Measurements from ENCODE around the gene PLXNA2. TPM values are rescaled to one million over a fixed set of nuclear protein-coding genes. Genes with fewer than 3 reads are reported as not detected.

Gene PLXNA2
- total RNA-seq, 1 donor from 2014 or later = 28.2 TPM

DNA sequence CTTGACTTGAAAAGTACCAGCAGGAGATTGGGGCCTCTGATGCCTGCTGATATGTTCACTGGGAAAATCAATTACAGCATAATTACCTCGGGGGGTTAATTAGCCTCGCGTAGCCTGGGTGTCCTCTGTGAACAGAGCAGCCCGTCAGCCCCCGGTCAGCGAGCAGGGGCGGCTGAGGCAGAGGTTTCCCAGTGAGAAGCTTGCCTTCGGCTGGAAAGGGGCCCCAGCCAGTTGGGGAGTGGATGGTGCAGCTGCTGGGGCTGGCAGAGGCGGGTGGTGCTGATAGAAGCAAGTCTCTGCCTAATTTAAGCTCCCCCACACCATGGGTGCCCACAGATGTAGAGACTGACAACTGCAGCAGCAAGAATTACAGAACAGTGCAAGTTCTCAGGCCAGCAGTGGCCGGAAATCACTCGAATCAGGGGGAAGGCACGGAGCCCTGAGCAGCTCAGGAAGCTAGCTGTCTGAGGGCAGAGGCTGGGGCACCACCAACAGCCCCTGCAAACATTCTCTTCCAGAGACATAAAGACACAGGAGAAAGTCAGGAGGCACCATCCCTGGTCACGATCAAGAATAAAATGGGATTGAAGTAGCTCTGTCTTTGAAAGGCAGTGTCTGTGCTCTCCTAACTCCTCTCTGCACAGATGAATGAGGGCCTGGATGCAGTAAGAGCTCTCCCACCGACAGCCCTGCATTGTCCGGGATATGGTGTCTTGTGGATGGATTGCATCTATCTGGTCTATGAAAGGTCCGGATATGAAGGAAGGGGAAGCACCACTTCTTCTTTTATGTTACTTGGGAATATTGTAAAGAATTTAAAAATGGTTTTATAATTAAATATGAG lies 166.7 kb downstream of the PLXNA2 start:
- ATAC-seq = peak; percentile 47
- no peak for DNase-seq (ENCODE audit: low spot score)
- intact Hi-C loops (cut with DNase I) = loop anchor here (5.0 kb wide), 1 partner anchor 735 kb away; no protein-coding TSS in a partner anchor

DNA sequence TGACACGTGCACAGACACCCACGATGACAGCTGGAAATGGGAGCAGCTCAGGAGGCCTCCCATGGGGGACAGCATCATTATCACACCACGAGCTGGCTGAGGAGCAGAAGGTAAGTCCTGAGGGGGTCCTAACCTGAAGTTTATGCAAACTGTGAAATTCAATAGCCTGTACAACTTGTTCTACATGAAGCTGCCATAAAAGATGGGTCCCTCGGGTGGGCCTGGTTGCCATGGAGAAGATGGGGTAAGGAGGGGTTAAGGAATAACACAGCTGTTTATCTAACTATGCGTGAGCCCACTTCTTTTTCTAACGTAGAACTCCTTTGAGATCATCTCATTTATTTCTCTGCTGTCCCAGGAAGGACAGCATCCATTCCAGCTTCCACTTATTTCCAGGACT lies 169.8 kb downstream of the PLXNA2 start:
- DNase-seq (ENCODE audit: low spot score) (no peak), ATAC-seq (no peak)
- intact Hi-C loops (cut with DNase I) = no loop called here

DNA sequence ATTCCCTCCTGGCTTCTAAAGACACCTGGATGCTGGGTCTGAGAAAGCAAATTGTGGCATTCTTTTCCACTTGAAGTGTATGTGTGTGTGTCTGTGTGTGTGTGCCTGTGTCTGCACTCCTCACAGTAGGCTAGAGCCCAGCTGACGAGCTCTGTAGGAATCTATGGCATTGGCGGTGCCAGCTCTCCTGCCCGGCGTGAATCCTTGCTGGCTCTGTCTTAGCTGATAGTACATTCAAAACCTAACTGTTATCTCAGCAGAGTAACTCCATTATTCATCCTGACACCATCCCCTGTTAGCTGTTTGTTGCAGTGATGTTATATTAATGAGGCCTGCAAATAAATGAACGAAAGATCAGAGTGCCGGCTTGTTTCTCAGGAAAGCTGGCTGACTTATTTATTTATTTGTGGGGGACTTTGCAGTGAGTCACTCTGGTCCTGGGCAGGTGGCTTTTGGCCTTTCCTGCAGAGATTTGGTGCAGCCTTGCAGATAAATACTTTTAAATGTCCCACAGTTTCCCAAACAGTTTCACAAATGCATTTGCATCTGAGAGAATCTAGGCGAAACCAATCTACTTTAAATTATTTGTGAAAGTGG lies 172.7 kb downstream of the PLXNA2 start:
- ATAC-seq (no peak), DNase-seq (ENCODE audit: low spot score) (no peak)
- intact Hi-C loops (cut with DNase I) = no loop called here

DNA sequence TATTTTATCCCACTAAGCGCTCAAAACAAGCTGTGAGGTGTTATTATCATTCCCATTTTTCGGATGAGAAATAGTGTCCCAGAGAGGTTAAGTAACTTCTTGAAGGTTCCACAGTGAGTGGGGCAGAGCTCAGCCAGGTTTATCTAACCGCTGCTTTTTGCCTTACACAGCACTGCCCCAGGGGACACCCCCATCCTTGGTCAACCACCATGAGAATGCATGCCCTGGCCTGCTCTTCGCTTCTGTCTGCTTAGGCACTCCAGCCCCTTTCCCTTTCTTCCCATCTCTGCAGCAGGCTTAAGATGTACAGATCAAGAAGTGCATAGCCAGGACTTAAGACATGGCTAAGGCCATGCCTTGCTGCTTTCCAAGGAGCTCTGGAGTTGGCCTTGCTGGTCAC lies 174.3 kb downstream of the PLXNA2 start:
- intact Hi-C loops (cut with DNase I) = no loop called here
- DNase-seq (ENCODE audit: low spot score) (no peak), ATAC-seq (no peak)

DNA sequence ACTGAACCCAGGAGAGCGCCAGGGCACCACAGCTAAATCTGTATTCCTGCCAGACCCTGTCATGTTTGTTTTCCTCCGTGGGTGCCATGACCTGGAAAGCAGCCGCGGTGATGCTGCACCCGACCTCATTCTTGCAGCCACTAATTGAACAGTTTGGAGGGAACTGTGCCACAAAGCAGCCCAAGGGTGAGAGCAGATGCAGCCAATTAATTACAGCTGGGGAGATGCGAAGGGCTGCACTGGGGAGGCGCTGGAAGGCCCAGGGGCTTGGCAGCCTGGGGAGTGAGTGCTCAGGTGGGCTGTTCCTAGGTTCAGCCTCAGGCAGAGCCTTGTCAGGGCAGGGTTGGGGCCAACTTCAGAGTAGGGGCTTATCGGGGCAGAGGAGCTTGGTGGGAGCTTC lies 174.9 kb downstream of the PLXNA2 start:
- intact Hi-C loops (cut with DNase I) = no loop called here
- DNase-seq (ENCODE audit: low spot score) = no peak
- no peak for ATAC-seq

DNA sequence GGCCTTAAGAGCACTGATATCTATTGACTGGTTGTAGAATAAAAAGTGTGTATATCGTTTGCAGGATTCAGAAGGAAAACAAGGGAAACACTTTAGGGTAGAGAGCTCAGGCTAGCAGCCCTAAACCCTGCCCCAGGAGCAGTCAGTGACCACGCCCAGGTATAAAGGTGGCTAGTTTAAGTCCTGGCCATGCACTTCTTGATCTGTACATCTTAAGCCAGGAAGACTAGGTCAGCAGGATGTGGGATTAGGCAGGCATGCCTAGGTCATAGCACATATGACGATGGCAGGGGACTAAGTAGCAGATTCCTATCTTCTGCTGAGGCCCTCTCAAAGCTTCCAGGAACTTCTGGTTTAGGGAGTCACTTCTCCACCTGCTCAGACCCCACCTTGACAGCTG lies 175.3 kb downstream of the PLXNA2 start:
- DNase-seq (ENCODE audit: low spot score) (no peak), ATAC-seq (no peak)
- intact Hi-C loops (cut with DNase I) = no loop called here

DNA sequence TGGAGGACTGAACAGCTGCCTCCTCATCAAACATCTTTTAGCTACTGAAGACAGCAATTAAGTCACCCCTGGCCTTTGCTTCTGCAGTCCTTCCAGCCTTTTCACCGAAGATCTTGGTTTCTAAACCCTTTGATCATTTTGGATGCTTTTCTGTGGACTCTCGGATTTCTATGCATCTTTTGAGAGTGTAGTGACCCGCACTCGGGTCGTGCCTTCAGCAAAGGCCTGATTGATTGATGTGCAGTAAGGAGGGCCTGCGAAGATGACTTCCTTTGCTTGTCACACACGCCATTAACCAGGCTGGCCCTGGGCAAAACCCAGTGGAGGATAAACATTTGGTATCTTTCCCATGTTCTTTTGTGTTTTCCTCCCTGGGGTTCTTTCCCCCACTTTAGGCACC lies 175.8 kb downstream of the PLXNA2 start:
- intact Hi-C loops (cut with DNase I) = no loop called here
- no peak for DNase-seq (ENCODE audit: low spot score)
- no peak for ATAC-seq

- ATAC-seq (no peak), DNase-seq (ENCODE audit: low spot score) (no peak)
- intact Hi-C loops (cut with DNase I) = no loop called here
Observed at GRCh38 chr1:208066583-208066982, 177.6 kb downstream of the PLXNA2 start.

DNA sequence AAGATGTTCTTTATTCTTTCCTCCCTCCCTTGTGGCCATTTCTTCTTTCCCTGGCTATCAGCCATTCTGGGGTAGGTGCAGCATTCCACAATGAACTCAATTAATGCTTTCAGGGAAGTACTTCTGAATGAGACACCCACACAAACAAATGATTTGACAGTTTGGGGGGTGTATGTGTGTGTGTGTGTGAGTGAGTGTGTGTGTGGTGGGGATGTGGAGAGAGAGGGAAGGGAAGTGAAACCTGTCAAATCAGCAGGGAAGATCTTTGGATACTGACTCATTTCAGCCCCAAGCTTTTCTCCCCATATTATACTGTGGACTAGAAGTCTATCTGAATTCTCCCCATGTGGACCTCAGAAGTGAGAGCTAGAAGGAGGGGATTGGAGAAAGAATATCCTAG lies 178.3 kb downstream of the PLXNA2 start:
- intact Hi-C loops (cut with DNase I) = no loop called here
- DNase-seq (ENCODE audit: low spot score) = no peak
- no peak for ATAC-seq

- ATAC-seq (peak; percentile 29), DNase-seq (ENCODE audit: low spot score) (no peak)
- intact Hi-C loops (cut with DNase I) = no loop called here
Observed at GRCh38 chr1:208061632-208062031, 182.6 kb downstream of the PLXNA2 start.

- DNase-seq (ENCODE audit: low spot score) = no peak
- intact Hi-C loops (cut with DNase I) = no loop called here
- no peak for ATAC-seq
Observed at GRCh38 chr1:208061118-208061517, 183.1 kb downstream of the PLXNA2 start.

DNA sequence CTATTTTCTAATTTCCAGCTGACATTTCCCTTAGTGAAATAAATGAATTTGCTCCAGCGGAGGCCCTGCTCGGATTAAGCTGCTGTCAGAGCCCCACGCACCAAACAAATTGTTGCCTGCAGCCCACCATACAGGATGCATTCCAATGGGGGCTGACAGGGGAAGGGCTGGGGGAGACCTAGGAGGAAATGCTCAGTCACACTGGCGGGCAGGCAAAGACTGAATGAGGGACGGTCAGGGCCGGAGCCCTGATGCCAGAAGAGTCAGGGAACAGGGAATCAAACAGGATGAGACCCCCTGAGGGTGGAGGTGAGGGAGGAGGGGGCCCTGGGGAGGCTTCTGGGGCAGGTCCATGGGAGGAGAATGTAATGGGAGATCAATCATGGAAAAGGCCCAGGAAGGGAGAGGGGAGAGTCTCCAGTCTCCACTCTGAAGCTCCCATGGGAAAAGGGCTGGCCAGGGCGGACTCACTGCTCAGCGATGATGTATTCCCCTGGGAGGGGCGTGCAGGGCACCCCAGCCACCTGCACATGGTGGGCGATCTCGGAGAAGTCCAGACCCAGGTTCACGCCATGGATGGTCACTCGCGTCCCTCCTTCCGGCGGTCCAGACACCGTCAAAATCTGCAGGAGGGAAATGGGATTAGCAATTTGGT lies 183.8 kb downstream of the PLXNA2 start:
- intact Hi-C loops (cut with DNase I) = no loop called here
- DNase-seq (ENCODE audit: low spot score) (no peak), ATAC-seq (no peak)

GRCh38 chr1:208059409-208060001 lies 184.7 kb downstream of the PLXNA2 start:
- ATAC-seq = peak; percentile 13
- no peak for DNase-seq (ENCODE audit: low spot score)
- intact Hi-C loops (cut with DNase I) = no loop called here

- intact Hi-C loops (cut with DNase I) = no loop called here
- ATAC-seq (peak; percentile 18), DNase-seq (ENCODE audit: low spot score) (no peak)
Observed at GRCh38 chr1:208058756-208059155, 185.4 kb downstream of the PLXNA2 start.

DNA sequence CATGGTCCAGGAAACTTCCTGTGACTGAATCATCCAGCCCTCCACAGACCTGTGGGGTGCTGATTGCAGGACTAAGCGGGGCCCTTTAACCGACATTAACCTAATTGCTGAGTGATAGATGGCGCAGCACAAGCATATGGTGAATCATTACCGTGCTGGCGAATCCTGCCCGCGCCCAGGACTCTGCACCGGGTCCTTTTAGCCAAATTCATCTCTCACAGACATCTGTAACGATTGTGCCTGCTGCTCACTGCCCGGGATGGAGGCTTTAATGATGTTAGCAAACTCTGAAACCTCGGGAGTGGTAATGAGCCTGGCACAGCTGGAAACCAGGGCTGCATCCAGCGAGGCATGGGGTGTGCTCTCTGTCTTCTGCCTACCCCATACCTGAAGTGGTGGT lies 185.9 kb downstream of the PLXNA2 start:
- DNase-seq (ENCODE audit: low spot score) (no peak), ATAC-seq (no peak)
- intact Hi-C loops (cut with DNase I) = no loop called here

DNA sequence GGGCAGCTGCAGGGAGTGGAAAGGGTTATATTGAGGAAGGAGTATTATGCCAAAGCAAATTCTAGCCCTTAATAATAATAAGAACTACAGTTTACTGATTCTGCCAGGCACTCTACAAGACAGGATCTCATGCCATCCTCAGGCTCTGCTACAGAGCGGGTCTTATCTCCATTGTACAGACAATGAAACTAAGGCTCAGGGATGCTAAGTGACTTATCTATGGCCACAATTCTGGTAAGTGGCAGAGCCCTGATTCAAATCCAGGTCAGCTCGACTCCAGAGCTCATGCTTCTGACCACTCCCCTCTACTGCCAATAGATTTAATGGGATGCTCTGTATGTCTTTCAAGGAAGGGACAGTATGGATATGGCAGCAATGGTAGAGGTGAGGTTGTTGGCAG lies 187.1 kb downstream of the PLXNA2 start:
- ATAC-seq = no peak
- intact Hi-C loops (cut with DNase I) = no loop called here
- no peak for DNase-seq (ENCODE audit: low spot score)

GRCh38 chr1:208055535-208055934 lies 188.6 kb downstream of the PLXNA2 start:
- intact Hi-C loops (cut with DNase I) = no loop called here
- DNase-seq (ENCODE audit: low spot score) = no peak
- no peak for ATAC-seq

DNA sequence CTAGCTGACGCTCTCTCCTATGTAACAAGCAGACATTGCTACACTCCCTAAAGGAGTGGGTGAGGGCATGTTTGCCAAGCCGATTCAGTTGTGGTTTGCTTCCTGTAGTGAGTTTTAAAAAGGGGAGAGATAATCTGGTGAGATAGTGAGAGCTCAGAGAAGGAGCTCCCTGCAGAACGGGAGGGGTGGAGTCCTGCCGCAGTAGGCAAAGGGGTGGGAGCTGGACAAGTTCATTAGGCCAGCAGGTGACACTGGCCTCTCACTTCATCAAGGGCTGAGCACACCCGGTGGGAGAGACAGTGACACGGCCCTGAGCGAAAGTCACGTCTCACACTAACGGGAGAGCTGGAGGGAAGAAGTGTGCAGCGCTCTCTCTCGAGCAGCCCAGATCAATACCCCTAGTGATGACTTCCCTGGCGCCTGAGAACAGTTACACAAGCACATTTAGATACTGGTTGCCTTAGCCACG lies 189.2 kb downstream of the PLXNA2 start:
- no peak for DNase-seq (ENCODE audit: low spot score)

DNA sequence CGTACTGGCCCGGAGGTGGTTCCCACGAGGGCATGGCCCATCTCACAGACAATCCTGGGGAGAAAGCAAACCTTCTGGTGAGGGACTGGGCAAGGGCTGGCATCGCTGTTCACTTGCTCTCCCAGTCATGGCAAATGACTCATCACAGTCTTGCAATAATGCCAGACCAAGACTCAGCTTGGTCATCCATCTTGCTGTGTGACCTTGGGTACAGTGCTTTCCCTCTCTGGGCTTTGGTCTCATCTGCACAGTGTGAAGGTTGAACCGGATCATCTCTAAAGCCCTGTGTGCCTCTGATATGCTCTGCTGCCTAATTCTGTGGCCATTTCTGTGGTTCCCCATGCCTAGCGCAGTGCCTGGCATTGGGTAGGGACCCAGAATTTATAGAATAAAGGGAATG lies 189.7 kb downstream of the PLXNA2 start:
- intact Hi-C loops (cut with DNase I) = no loop called here
- ATAC-seq = no peak
- DNase-seq (ENCODE audit: low spot score) = no peak

More for the DNA sequence above, 189.2 kb downstream of the PLXNA2 start:
- intact Hi-C loops (cut with DNase I) = no loop called here
- no peak for ATAC-seq

DNA sequence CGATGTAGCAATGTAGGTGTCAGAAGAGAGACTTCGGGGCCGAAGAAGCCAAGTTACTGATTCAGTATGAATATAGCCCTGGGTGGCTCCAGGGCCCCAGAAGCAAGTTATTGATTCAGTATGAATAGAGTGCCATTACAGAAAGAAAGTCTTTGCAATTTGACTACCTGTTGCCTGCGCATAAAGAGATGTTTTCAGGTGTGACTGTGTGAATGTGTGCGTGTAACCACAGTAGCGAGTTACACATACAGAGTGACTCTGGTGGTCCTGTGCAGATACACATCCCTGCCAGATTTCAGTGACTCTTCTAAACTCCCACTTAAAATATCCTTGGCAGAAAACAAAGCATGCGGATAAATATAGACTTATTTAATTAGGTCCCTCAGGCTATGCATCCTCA lies 190.5 kb downstream of the PLXNA2 start:
- ATAC-seq = no peak
- intact Hi-C loops (cut with DNase I) = no loop called here
- DNase-seq (ENCODE audit: low spot score) = no peak
